Central memory CD8-positive, alpha-beta T cell (primary cell): ENCODE measurements around the gene ZBED5.
A peak's percentile ranks its signal among the peaks of the same experiment; 100 is the strongest.

ENCODE experiments used
- ATAC-seq: fragments of 150-1000 bp; cut with Tn5 transposase; replicated peaks from 2 replicates; pipeline ENCODE4 v1.10.0; 2022; ENCODE audit warnings: mild to moderate bottlenecking, moderate FRiP score, moderate number of reproducible peaks; ENCODE audit not compliant: poor library complexity, severe bottlenecking; ENCODE audit errors: extremely low read depth
- DNase-seq, 2 donors: peaks; one replicate each; pipeline ENCODE4 v3.0.0; 2021; ENCODE audit warnings: low spot score in 2 of 2
- H3K27ac Mint-ChIP-seq: one replicate; pipeline ENCODE4 v1.8.0; 2022; ENCODE audit warnings: low read depth, mild to moderate bottlenecking, moderate library complexity, mixed read lengths
- H3K27me3 Mint-ChIP-seq: one replicate; pipeline ENCODE4 v1.8.0; 2022; ENCODE audit warnings: mixed read lengths
- H3K36me3 Mint-ChIP-seq: one replicate; pipeline ENCODE4 v1.8.0; 2022; ENCODE audit warnings: mild to moderate bottlenecking, moderate library complexity, mixed read lengths; ENCODE audit not compliant: insufficient read depth
- H3K4me1 Mint-ChIP-seq: one replicate; pipeline ENCODE4 v1.8.0; 2022; ENCODE audit warnings: mixed read lengths
- H3K4me3 Mint-ChIP-seq: one replicate; pipeline ENCODE4 v1.8.0; 2022; ENCODE audit warnings: mild to moderate bottlenecking, moderate library complexity, mixed read lengths
- H3K9me3 Mint-ChIP-seq: one replicate; pipeline ENCODE4 v1.8.0; 2022; ENCODE audit warnings: mixed read lengths

Gene ZBED5

GRCh38 chr11:10868352-10868751, 10.5 kb upstream of the ZBED5 start:
- Mint-ChIP-seq H3K9me3 (peaks cover 11% of the 10 kb centered on the region), H3K36me3 (no peaks in the 10 kb centered on the region), H3K27ac (no peak overlapping the region), H3K4me1 (no peaks in the 10 kb centered on the region), H3K27me3 (no peaks in the 10 kb centered on the region), H3K4me3 (no peak overlapping the region)
- DNase-seq: no peak
- ATAC-seq: no peak

- Mint-ChIP-seq H3K9me3 (peaks cover 1% of the 10 kb centered on the region), H3K27ac (no peak overlapping the region), H3K4me3 (no peak overlapping the region), H3K36me3 (no peaks in the 10 kb centered on the region), H3K27me3 (no peaks in the 10 kb centered on the region), H3K4me1 (no peaks in the 10 kb centered on the region)
- ATAC-seq: no peak
- no peak for DNase-seq
Measured at GRCh38 chr11:10866893-10867331, 9.1 kb upstream of the ZBED5 start.

- Mint-ChIP-seq H3K36me3 (no peaks in the 10 kb centered on the region), H3K4me3 (no peak overlapping the region), H3K27ac (no peak overlapping the region), H3K9me3 (no peaks in the 10 kb centered on the region), H3K27me3 (no peaks in the 10 kb centered on the region), H3K4me1 (no peaks in the 10 kb centered on the region)
- no peak for ATAC-seq
- DNase-seq: no peak
Measured at GRCh38 chr11:10865837-10866270, 8.0 kb upstream of the ZBED5 start.

- Mint-ChIP-seq H3K27me3 (no peaks in the 10 kb centered on the region), H3K4me3 (no peak overlapping the region), H3K9me3 (no peaks in the 10 kb centered on the region), H3K27ac (no peak overlapping the region), H3K4me1 (peaks cover 7% of the 10 kb centered on the region), H3K36me3 (no peaks in the 10 kb centered on the region)
- DNase-seq (no peak), ATAC-seq (no peak)
Measured at GRCh38 chr11:10864688-10865087, 6.8 kb upstream of the ZBED5 start.

GRCh38 chr11:10862446-10862845, 4.6 kb upstream of the ZBED5 start:
- no peaks in the 10 kb centered on the region for H3K9me3 Mint-ChIP-seq
- ATAC-seq (no peak), DNase-seq (no peak)
- H3K27me3 Mint-ChIP-seq: no peaks in the 10 kb centered on the region
- no peak overlapping the region for H3K4me3 Mint-ChIP-seq
- H3K36me3 Mint-ChIP-seq: peaks cover 14% of the 10 kb centered on the region
- peaks cover 19% of the 10 kb centered on the region for H3K4me1 Mint-ChIP-seq
- H3K27ac Mint-ChIP-seq: peak overlapping the region; percentile 26

- Mint-ChIP-seq H3K4me1 (peaks cover 20% of the 10 kb centered on the region), H3K9me3 (no peaks in the 10 kb centered on the region), H3K36me3 (peaks cover 18% of the 10 kb centered on the region), H3K27me3 (no peaks in the 10 kb centered on the region), H3K27ac (peak overlapping the region; percentile 26), H3K4me3 (no peak overlapping the region)
- DNase-seq (no peak), ATAC-seq (no peak)
Measured at GRCh38 chr11:10861799-10862198, 3.9 kb upstream of the ZBED5 start.

- Mint-ChIP-seq H3K4me3 (no peak overlapping the region), H3K27ac (no peak overlapping the region), H3K9me3 (no peaks in the 10 kb centered on the region)
Measured at GRCh38 chr11:10861047-10861446, 3.2 kb upstream of the ZBED5 start.

GRCh38 chr11:10858439-10859325, 829 bp upstream of the ZBED5 start:
- no peaks in the 10 kb centered on the region for H3K27me3 Mint-ChIP-seq
- DNase-seq: peak in 1 of 2 donors; percentile 16
- H3K36me3 Mint-ChIP-seq: peaks cover 35% of the 10 kb centered on the region
- H3K9me3 Mint-ChIP-seq: no peaks in the 10 kb centered on the region
- H3K27ac Mint-ChIP-seq: peak overlapping the region; percentile 95
- H3K4me1 Mint-ChIP-seq: peaks cover 41% of the 10 kb centered on the region
- H3K4me3 Mint-ChIP-seq: peak overlapping the region; percentile 91
- ATAC-seq: peak; percentile 4

More at GRCh38 chr11:10861047-10861446, 3.2 kb upstream of the ZBED5 start:
- Mint-ChIP-seq H3K27me3 (no peaks in the 10 kb centered on the region), H3K36me3 (peaks cover 24% of the 10 kb centered on the region), H3K4me1 (peaks cover 28% of the 10 kb centered on the region)
- ATAC-seq (no peak), DNase-seq (no peak)

GRCh38 chr11:10857459-10857708, 469 bp downstream of the ZBED5 start:
- Mint-ChIP-seq H3K27me3 (no peaks in the 10 kb centered on the region), H3K9me3 (no peaks in the 10 kb centered on the region), H3K27ac (peak overlapping the region; percentile 95), H3K4me1 (peaks cover 42% of the 10 kb centered on the region), H3K4me3 (peak overlapping the region; percentile 91), H3K36me3 (peaks cover 45% of the 10 kb centered on the region)
- no peak for DNase-seq
- no peak for ATAC-seq

- Mint-ChIP-seq H3K36me3 (peaks cover 49% of the 10 kb centered on the region), H3K4me3 (peak overlapping the region; percentile 91), H3K27me3 (no peaks in the 10 kb centered on the region), H3K4me1 (peaks cover 47% of the 10 kb centered on the region), H3K9me3 (no peaks in the 10 kb centered on the region), H3K27ac (peak overlapping the region; percentile 95)
- no peak for ATAC-seq
- DNase-seq: no peak
Measured at GRCh38 chr11:10856689-10857458, 979 bp downstream of the ZBED5 start.

- no peak overlapping the region for H3K27ac Mint-ChIP-seq
Measured at GRCh38 chr11:10855295-10855694, 2.6 kb downstream of the ZBED5 start.

GRCh38 chr11:10847960-10848860, 9.6 kb downstream of the ZBED5 start:
- H3K9me3 Mint-ChIP-seq: no peaks in the 10 kb centered on the region
- no peak for ATAC-seq
- peaks cover 22% of the 10 kb centered on the region for H3K4me1 Mint-ChIP-seq
- H3K4me3 Mint-ChIP-seq: no peak overlapping the region
- H3K27ac Mint-ChIP-seq: no peak overlapping the region
- no peaks in the 10 kb centered on the region for H3K27me3 Mint-ChIP-seq
- H3K36me3 Mint-ChIP-seq: peaks cover 12% of the 10 kb centered on the region
- no peak for DNase-seq

More at GRCh38 chr11:10855295-10855694, 2.6 kb downstream of the ZBED5 start:
- H3K36me3 Mint-ChIP-seq: peaks cover 49% of the 10 kb centered on the region
- peaks cover 47% of the 10 kb centered on the region for H3K4me1 Mint-ChIP-seq
- H3K27me3 Mint-ChIP-seq: no peaks in the 10 kb centered on the region
- no peak for DNase-seq
- ATAC-seq: no peak
- H3K4me3 Mint-ChIP-seq: no peak overlapping the region
- H3K9me3 Mint-ChIP-seq: no peaks in the 10 kb centered on the region
